ENCODE results near the gene ACBD7. TPM values are rescaled to one million over a fixed set of nuclear protein-coding genes. Genes with fewer than 3 reads are reported as not detected.

ACBD7 gene
- total and polyA plus RNA-seq, 2 of the 8 experiments (the other 6 are each of a cell fraction or from before 2014, with no cell fraction given): 9.0 to 17.8 TPM

DNA sequence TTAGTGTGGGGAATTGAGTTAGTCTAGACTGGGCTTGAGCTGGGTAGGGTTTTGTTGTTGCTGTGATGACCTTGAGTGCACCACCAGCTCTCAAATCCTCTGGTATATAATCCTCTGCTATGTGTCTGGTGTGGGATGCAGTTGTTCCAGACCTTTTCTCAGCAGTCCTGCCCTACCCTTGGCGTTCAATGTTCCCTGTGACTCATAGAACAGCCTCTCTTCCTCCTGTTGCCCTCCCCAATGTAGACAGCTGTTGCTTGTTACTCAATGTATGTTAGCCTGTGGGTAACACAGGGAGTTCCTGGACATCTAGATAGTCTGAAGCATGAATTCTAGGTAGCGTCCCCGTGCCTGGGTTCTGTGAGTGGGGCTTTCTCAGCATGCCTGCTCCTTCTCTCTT is 19.8 kb downstream of the ACBD7 start:
- Histone ChIP-seq H2BK15ac (ENCODE audit: low read length) (no peak overlapping the region), H2AK5ac (ENCODE audit: low read depth, low read length) (no peak overlapping the region), H2AFZ (ENCODE audit: low read length) (no peak overlapping the region), H3K79me2 (ENCODE audit: control insufficient read depth in 1 of 2, insufficient read depth in 2 of 2, low read length in 2 of 2) (no peaks in the 10 kb centered on the region), H3K23ac (ENCODE audit: insufficient read length) (no peak overlapping the region), H3K27me3 (replicated peaks in 1 of 4; ENCODE audit: control insufficient read depth in 3 of 4, extremely low read depth in 1 of 4, insufficient read depth in 3 of 4, low read length in 3 of 4) (no peaks in the 10 kb centered on the region), H3K9me3 (ENCODE audit: insufficient read depth in 2 of 2, low read depth in 1 of 2, low read length in 1 of 2) (peaks cover 21 to 24% of the 10 kb centered on the region in 2 experiments), H3K9ac (replicated peaks in 1 of 4; ENCODE audit: extremely low read depth in 1 of 4, low read depth in 3 of 4, low read length in 3 of 4) (no peak overlapping the region), H3K36me3 (ENCODE audit: control insufficient read depth in 2 of 4, insufficient read depth in 4 of 4, low read length in 3 of 4) (peaks cover 0 to 5% (median 3%) of the 10 kb centered on the region in 4 experiments; a peak in 3 of 8 replicates), H3K27ac (ENCODE audit: low read depth, low read length) (no peak overlapping the region), H4K91ac (replicated peaks; ENCODE audit: insufficient read length, low read length) (no peak overlapping the region), H2BK120ac (replicated peaks; ENCODE audit: low read depth, low read length) (no peak overlapping the region), H3K4me2 (ENCODE audit: insufficient read depth in 1 of 2, low read depth in 2 of 2, low read length in 2 of 2) (no peak overlapping the region), H3K4me3 (ENCODE audit: extremely low read depth in 1 of 4, insufficient read depth in 2 of 4, low read depth in 3 of 4, low read length in 4 of 4) (no peak overlapping the region), H4K20me1 (replicated peaks in 1 of 2; ENCODE audit: control insufficient read depth in 1 of 2, insufficient read depth in 2 of 2, low read length in 2 of 2) (no peaks in the 10 kb centered on the region), H4K5ac (ENCODE audit: insufficient read length, low read depth, low read length) (no peak overlapping the region), H3K23me2 (ENCODE audit: low read depth, low read length) (no peaks in the 10 kb centered on the region), H3K4me1 (replicated peaks in 1 of 4; ENCODE audit: control insufficient read depth in 3 of 4, insufficient read depth in 4 of 4, low read length in 3 of 4) (no peaks in the 10 kb centered on the region), H3K56ac (replicated peaks; ENCODE audit: insufficient read length, low read depth, low read length) (no peak overlapping the region), H2BK20ac (ENCODE audit: low read length) (no peak overlapping the region), H3K14ac (ENCODE audit: insufficient read length) (no peak overlapping the region), H3K4ac (replicated peaks; ENCODE audit: insufficient read length, low read depth, low read length) (no peak overlapping the region), H3K79me1 (ENCODE audit: low read depth, low read length) (no peaks in the 10 kb centered on the region), H2BK12ac (ENCODE audit: low read depth, low read length) (no peak overlapping the region), H2BK5ac (ENCODE audit: low read depth, low read length) (no peak overlapping the region), H3K18ac (ENCODE audit: extremely low read depth, low read length) (no peak overlapping the region), H4K8ac (ENCODE audit: extremely low read depth, insufficient read depth, low read length) (no peak overlapping the region)
- ChIA-PET POLR2A (ENCODE audit: partially characterized antibody) (no interaction called here), CTCF (ENCODE audit: partially characterized antibody) (interaction anchor here (1.0 to 1.4 kb wide), 2 partner anchors 23 to 34 kb away, joined by 3 read pairs; no protein-coding TSS in a partner anchor)
- no peak for FAIRE-seq
- no peak for DNase-seq (ENCODE audit: low read depth in 1 of 2, low spot score in 2 of 2)
- 94% methylated on average over 3 of the region's 3 CpGs; no CpG with 5 or more reads in 1 of the 2 experiments for WGBS, 2 experiments (ENCODE audit: extremely low coverage in 1 of 2, insufficient coverage in 1 of 2, insufficient read length in 1 of 2, insufficient replicate concordance in 2 of 2, low coverage in 1 of 2, low lambda C conversion rate in 2 of 2, missing lambda C conversion rate in 1 of 2)
- TF ChIP-seq RAD21 (IDR thresholded peaks at IDR 0.05 in 1 of 2, conservative IDR thresholded peaks at IDR 0.05 in 1 of 2; ENCODE audit: low read depth in 2 of 2, low read length in 2 of 2): no peak
- no peak for TF ChIP-seq SIN3A (conservative IDR thresholded peaks at IDR 0.05 in 1 of 2, IDR thresholded peaks at IDR 0.05 in 1 of 2; ENCODE audit: low read depth in 1 of 2, low read length in 2 of 2)
- no peak for TF ChIP-seq RNF2 (IDR thresholded peaks at IDR 0.05; ENCODE audit: borderline replicate concordance, low read depth, low read length, missing control alignments, poor library complexity, severe bottlenecking)
- TF ChIP-seq ATF3 (IDR thresholded peaks at IDR 0.05; ENCODE audit: insufficient read depth, low read depth, low read length): no peak
- TF ChIP-seq SP1 (IDR thresholded peaks at IDR 0.05; ENCODE audit: low read depth, low read length): no peak
- no peak for TF ChIP-seq CREB1 (IDR thresholded peaks at IDR 0.05)
- no peak for TF ChIP-seq YY1 (IDR thresholded peaks at IDR 0.05; ENCODE audit: low read depth, low read length)
- no peak for TF ChIP-seq MAFK (IDR thresholded peaks at IDR 0.05; ENCODE audit: low read depth, low read length)
- TF ChIP-seq ZNF274 (IDR thresholded peaks at IDR 0.05; ENCODE audit: borderline replicate concordance, extremely low read depth, low read length): no peak
- no peak for TF ChIP-seq NANOG (IDR thresholded peaks at IDR 0.05; ENCODE audit: insufficient read depth, low read depth, low read length, poor library complexity, severe bottlenecking)
- no peak for TF ChIP-seq BCL11A (IDR thresholded peaks at IDR 0.05; ENCODE audit: low read depth in 2 of 2, low read length in 2 of 2)
- no peak for TF ChIP-seq SIRT6 (IDR thresholded peaks at IDR 0.05; ENCODE audit: low read length)
- no peak for TF ChIP-seq POLR2AphosphoS5 (IDR thresholded peaks at IDR 0.05; ENCODE audit: low read depth, low read length)
- TF ChIP-seq SP4 (IDR thresholded peaks at IDR 0.05; ENCODE audit: low read length): no peak

Measured in H1 (cell line).